B cell (primary cell): ENCODE data around the gene WASL. TPM values are rescaled to one million over a fixed set of nuclear protein-coding genes. Genes with fewer than 3 reads are reported as not detected.
"Not testable (repeated sequence)": the region's sequence is repeated elsewhere in the genome, so short reads cannot be mapped to it uniquely, and the experiment has no call there.

Experiments
- ATAC-seq: fragments of 200-7000 bp; cut with Tn5 transposase; one replicate; pipeline ENCODE4 v1.10.0; 2021; ENCODE audit warnings: low read depth, mild to moderate bottlenecking, moderate number of reproducible peaks, moderate library complexity
- CTCF ChIA-PET: fragments of 350-600 bp; sonication (Branson Sonifier 250); formaldehyde crosslinking; loops from one replicate; lab custom pipeline; 2021; ENCODE audit warnings: antibody characterized with exemption, inconsistent platforms; lab: Charles Lee
- POLR2A ChIA-PET: fragments of 350-600 bp; sonication (Branson Sonifier 250); formaldehyde crosslinking; loops from one replicate; lab custom pipeline; 2021; ENCODE audit warnings: antibody characterized with exemption; lab: Charles Lee
- DNase-seq: peaks from one replicate; pipeline ENCODE4 v3.0.0; 2013
- H2AFZ ChIP-seq: 2 replicates; pipeline ENCODE4 v1.6.1; 2012; ENCODE audit warnings: mild to moderate bottlenecking, low read depth, low read length; ENCODE audit not compliant: insufficient read depth, poor library complexity, severe bottlenecking
- H3K27ac ChIP-seq, 2 donors: 1 replicate in 1 of 2; 2 replicates in 1 of 2; pipeline ENCODE4 v1.5.1; 2012 to 2013; ENCODE audit warnings: low read length in 2 of 2, mild to moderate bottlenecking in 2 of 2, moderate library complexity in 1 of 2
- H3K27me3 ChIP-seq, 4 experiments: fragments of 200-600 bp in 1 of 4; sonication (generic) in 1 of 4; replicated peaks in 1 of 4; 1 replicate in 2 of 4; 2 replicates in 2 of 4; pipeline versions ENCODE4 v1.6.1 to v1.7.0; 2013 to 2016; ENCODE audit warnings: low read length in 3 of 4, mild to moderate bottlenecking in 2 of 4, mixed read lengths in 1 of 4, moderate library complexity in 1 of 4; ENCODE audit not compliant: insufficient read depth in 4 of 4, control insufficient read depth in 3 of 4; ENCODE audit errors: control extremely low read depth in 1 of 4
- H3K36me3 ChIP-seq, 2 experiments: replicated peaks in 1 of 2; 1 replicate in 1 of 2; 2 replicates in 1 of 2; pipeline versions ENCODE4 v1.6.1 to v1.7.1; 2013; ENCODE audit warnings: low read length in 1 of 2; ENCODE audit not compliant: insufficient read depth in 2 of 2, control insufficient read depth in 1 of 2; ENCODE audit errors: control extremely low read depth in 1 of 2, extremely low read depth in 1 of 2
- H3K4me1 ChIP-seq, 2 donors: fragments of 200-600 bp in 1 of 2; sonication (generic) in 1 of 2; 1 replicate in 1 of 2; 2 replicates in 1 of 2; pipeline versions ENCODE4 v1.5.1 to v1.6.1; 2013 to 2017; ENCODE audit warnings: low read length in 2 of 2; ENCODE audit not compliant: control insufficient read depth in 2 of 2, insufficient read depth in 2 of 2
- H3K4me2 ChIP-seq: replicated peaks from 2 replicates; pipeline ENCODE3; 2012; ENCODE audit warnings: mild to moderate bottlenecking, low read depth, low read length; ENCODE audit not compliant: poor library complexity, severe bottlenecking
- H3K4me3 ChIP-seq, 5 experiments: fragments of 200-600 bp in 1 of 5; sonication (generic) in 1 of 5; 1 replicate in 3 of 5; 2 replicates in 2 of 5; pipeline versions ENCODE4 v1.5.1 to v1.7.0; 2011 to 2016; ENCODE audit warnings: low read length in 4 of 5, mild to moderate bottlenecking in 4 of 5, low read depth in 2 of 5, control low read depth in 1 of 5, moderate library complexity in 1 of 5; ENCODE audit not compliant: insufficient read depth in 1 of 5; ENCODE audit errors: control extremely low read depth in 1 of 5, extremely low read depth in 1 of 5
- H3K79me2 ChIP-seq: fragments of 200-600 bp; sonication (generic); one replicate; pipeline ENCODE4 v1.6.0; 2016; ENCODE audit warnings: low read length; ENCODE audit not compliant: control insufficient read depth, insufficient read depth
- H3K9ac ChIP-seq: fragments of 200-600 bp; sonication (generic); 2 replicates; pipeline ENCODE4 v1.6.1; 2017; ENCODE audit warnings: mild to moderate bottlenecking, low read length, moderate library complexity
- H3K9me3 ChIP-seq, 3 donors: one replicate each; pipeline versions ENCODE4 v1.6.1 to v1.7.1; 2013; ENCODE audit warnings: low read length in 2 of 3; ENCODE audit not compliant: control insufficient read depth in 2 of 3, insufficient read depth in 1 of 3; ENCODE audit errors: control extremely low read depth in 1 of 3
- H4K20me1 ChIP-seq: 2 replicates; pipeline ENCODE4 v1.6.0; 2012; ENCODE audit warnings: mild to moderate bottlenecking, low read length; ENCODE audit not compliant: insufficient read depth, control insufficient read depth, poor library complexity, severe bottlenecking
- H3K27ac Mint-ChIP-seq: one replicate; pipeline ENCODE4 v1.8.0; 2021; ENCODE audit warnings: mixed read lengths
- H3K27me3 Mint-ChIP-seq: one replicate; pipeline ENCODE4 v1.8.0; 2021; ENCODE audit warnings: mixed read lengths
- H3K4me1 Mint-ChIP-seq: one replicate; pipeline ENCODE4 v1.8.0; 2021; ENCODE audit warnings: mixed read lengths
- H3K4me3 Mint-ChIP-seq: one replicate; pipeline ENCODE4 v1.8.0; 2021; ENCODE audit warnings: mixed read lengths
- H3K9me3 Mint-ChIP-seq: one replicate; pipeline ENCODE4 v1.8.0; 2022; ENCODE audit warnings: mixed read lengths; ENCODE audit not compliant: insufficient read depth
- CTCF ChIP-seq: fragments of 200-600 bp; IDR thresholded peaks from one replicate; pipeline ENCODE4 v1.8.0; 2022; ENCODE audit warnings: antibody characterized with exemption, mild to moderate bottlenecking
- EZH2 ChIP-seq: IDR thresholded peaks from 2 replicates; pipeline ENCODE4 v1.6.1; 2012; ENCODE audit warnings: borderline replicate concordance, low read depth, mild to moderate bottlenecking, moderate library complexity, low read length; ENCODE audit not compliant: insufficient read depth, poor library complexity, severe bottlenecking
- WGBS: methylation state at CpG from one replicate; pipeline ENCODE4 v1.1.5; 2013; ENCODE audit warnings: missing lambda C conversion rate; ENCODE audit not compliant: insufficient coverage; 5-methylcytosine and 5-hydroxymethylcytosine counted together
- intact Hi-C: fragments of 100-400 bp; cut with micrococcal nuclease; formaldehyde crosslinking; loops from one replicate; pipeline ENCODE4 v1.10.0; 2022
- polyA plus RNA-seq: library from polyadenylated mRNA; depleted of rRNA; stranded (reverse); fragments of >200 nt; gene quantifications from 2 replicates; pipeline ENCODE4 v1.2.3, GENCODE V29; 2012
- total RNA-seq, 2 donors: library from RNA; stranded (reverse); fragments of 120-200 nt in 1 of 2; gene quantifications; 1 replicate in 1 of 2; 2 replicates in 1 of 2; pipeline versions ENCODE4 v1.2.3 to v1.2.4, GENCODE V29; 2013 to 2022

The WASL gene
- total and polyA plus RNA-seq, 2 donors (not counting 1 experiment from before 2014, with no cell fraction given): 1.8 to 10.4 TPM

GRCh38 chr7:123795917-123796316 is 47.1 kb upstream of the WASL start:
- Histone ChIP-seq H3K4me1 (no peaks in the 10 kb centered on the region), H3K4me2 (no peak overlapping the region), H3K4me3 (no peak overlapping the region), H3K27me3 (no peaks in the 10 kb centered on the region), H4K20me1 (no peaks in the 10 kb centered on the region), H2AFZ (no peak overlapping the region), H3K9ac (no peak overlapping the region), H3K27ac (no peak overlapping the region), H3K36me3 (no peaks in the 10 kb centered on the region), H3K9me3 (no peaks in the 10 kb centered on the region), H3K79me2 (no peaks in the 10 kb centered on the region)
- no peaks in the 10 kb centered on the region for H3K4me1 Mint-ChIP-seq
- DNase-seq (no peak), ATAC-seq (no peak)
- H3K9me3 Mint-ChIP-seq: no peaks in the 10 kb centered on the region
- no CpG with 5 or more reads among the region's 1 CpG for WGBS
- H3K27me3 Mint-ChIP-seq: no peaks in the 10 kb centered on the region
- no peak overlapping the region for H3K4me3 Mint-ChIP-seq
- intact Hi-C loops: no loop called here
- TF ChIP-seq EZH2 (no peak), CTCF (no peak)
- H3K27ac Mint-ChIP-seq: no peak overlapping the region
- ChIA-PET POLR2A (no interaction called here), CTCF (no interaction called here)

- intact Hi-C loops, H3K27ac ChIP-seq, DNase-seq, H3K9ac ChIP-seq, CTCF ChIA-PET, H3K4me2 ChIP-seq, H3K4me1 ChIP-seq, H4K20me1 ChIP-seq, H3K27me3 ChIP-seq, H3K4me3 Mint-ChIP-seq, H2AFZ ChIP-seq, H3K9me3 ChIP-seq, H3K4me3 ChIP-seq, ATAC-seq, H3K4me1 Mint-ChIP-seq, H3K9me3 Mint-ChIP-seq, H3K36me3 ChIP-seq, H3K27ac Mint-ChIP-seq, H3K27me3 Mint-ChIP-seq, H3K79me2 ChIP-seq, POLR2A ChIA-PET: not testable (repeated sequence)
- WGBS: no CpG with 5 or more reads among the region's 1 CpG
Measured at GRCh38 chr7:123795116-123795515, 46.3 kb upstream of the WASL start.
